GM12878 (cell line): ENCODE measurements around the gene ZNF790. TPM values are rescaled to one million over a fixed set of nuclear protein-coding genes. Genes with fewer than 3 reads are reported as not detected.
A peak's percentile ranks its signal among the peaks of the same experiment; 100 is the strongest.

Experiments used
- CEBPZ ChIP-seq: fragments of 150-350 bp; IDR thresholded peaks from 2 replicates; pipeline ENCODE4 v1.6.1; 2016; ENCODE audit warnings: low read depth, low read length
- EP300 ChIP-seq, 2 experiments: fragments of 150-350 bp in 1 of 2; IDR thresholded peaks; 2 replicates each; pipeline ENCODE4 v1.6.1; 2011 to 2012; ENCODE audit warnings: low read depth in 2 of 2, low read length in 2 of 2, borderline replicate concordance in 1 of 2, improper control_type of control experiment in 1 of 2, inconsistent platforms in 1 of 2; ENCODE audit not compliant: control insufficient read depth in 1 of 2
- EZH2 ChIP-seq: IDR thresholded peaks from 2 replicates; pipeline ENCODE4 v1.6.1; 2012; ENCODE audit warnings: low read depth, mild to moderate bottlenecking, control low read depth, inconsistent platforms, low read length, borderline replicate concordance; ENCODE audit not compliant: control insufficient read depth
- GABPA ChIP-seq: IDR thresholded peaks from 2 replicates; pipeline ENCODE4 v1.6.1; 2014; ENCODE audit warnings: antibody characterized with exemption, low read depth, mild to moderate bottlenecking, inconsistent platforms
- IRF4 ChIP-seq: IDR thresholded peaks from 2 replicates; pipeline ENCODE4 v1.6.1; 2011; ENCODE audit warnings: low read depth, low read length
- KDM1A ChIP-seq: fragments of 200-600 bp; sonication (generic); IDR thresholded peaks from 2 replicates; pipeline ENCODE4 v1.6.1; 2016; ENCODE audit warnings: borderline replicate concordance
- MTA2 ChIP-seq: fragments of 450-650 bp; IDR thresholded peaks from 2 replicates; pipeline ENCODE4 v1.6.1; 2016; ENCODE audit warnings: low read depth, mild to moderate bottlenecking, moderate library complexity
- MTA3 ChIP-seq: IDR thresholded peaks from 2 replicates; pipeline ENCODE4 v1.6.1; 2012; ENCODE audit warnings: low read length, inconsistent platforms, borderline replicate concordance
- NR2F1 ChIP-seq: fragments of 450-650 bp; conservative IDR thresholded peaks from 2 replicates; pipeline ENCODE4 v1.6.1; 2017; ENCODE audit warnings: mild to moderate bottlenecking
- SMARCA5 ChIP-seq: fragments of 450-650 bp; IDR thresholded peaks from 2 replicates; pipeline ENCODE4 v1.6.1; 2017; ENCODE audit warnings: mild to moderate bottlenecking
- TAF1 ChIP-seq: IDR thresholded peaks from 2 replicates; pipeline ENCODE4 v1.6.1; 2011; ENCODE audit warnings: mild to moderate bottlenecking, low read depth, low read length, borderline replicate concordance
- TCF3 ChIP-seq: IDR thresholded peaks from 2 replicates; pipeline ENCODE4 v1.6.1; 2012; ENCODE audit warnings: low read depth, mild to moderate bottlenecking, low read length, borderline replicate concordance; ENCODE audit not compliant: insufficient read depth
- USF2 ChIP-seq: IDR thresholded peaks from 2 replicates; pipeline ENCODE4 v1.6.1; 2011; ENCODE audit warnings: low read depth, low read length, improper control_type of control experiment, borderline replicate concordance
- ZBED1 ChIP-seq: IDR thresholded peaks from 2 replicates; pipeline ENCODE4 v1.6.1; 2016; ENCODE audit warnings: borderline replicate concordance
- ZBTB11 ChIP-seq: fragments of 450-650 bp; formaldehyde crosslinking; IDR thresholded peaks from 2 replicates; pipeline ENCODE4 v1.5.0; 2022; ENCODE audit warnings: mild to moderate bottlenecking, missing genetic modification characterization
- ZNF24 ChIP-seq: fragments of 450-650 bp; IDR thresholded peaks from 2 replicates; pipeline ENCODE4 v1.6.1; 2017; ENCODE audit warnings: antibody characterized with exemption, mild to moderate bottlenecking
- polyA plus RNA-seq, 11 experiments: library from polyadenylated mRNA; depleted of rRNA in 4 of 11; unstranded in 6 of 11; stranded (reverse) in 5 of 11; fragments of >200 nt; fragmentation: Nextera tagmentation in 4 of 11; fragmentation: Illumina TruSeq in 1 of 11; extraction: Ambion mirVana in 4 of 11; extraction: Trizol in 1 of 11; gene quantifications; 1 replicate in 1 of 11; 2 replicates in 10 of 11; pipeline versions ENCODE4 v1.2.1 to v1.2.3, GENCODE V29; 2011 to 2016; ENCODE audit warnings: inconsistent platforms in 2 of 11, missing spikeins in 2 of 11, low read depth in 1 of 11
- total RNA-seq, 4 experiments: library from RNA; depleted of rRNA in 3 of 4; stranded (reverse); fragments of >200 nt in 3 of 4; fragmentation: Illumina TruSeq in 1 of 4; extraction: Trizol in 1 of 4; gene quantifications; 2 replicates each; pipeline versions ENCODE4 v1.2.1 to v1.2.3, GENCODE V29; 2013 to 2021

The ZNF790 gene
- total and polyA plus RNA-seq, 10 of the 15 experiments (the other 5 are each of a cell fraction or from before 2014, with no cell fraction given) = 0.87 to 5.2 (median 2.9) TPM

- peak in 1 of 2 experiments; percentile 24; a peak in 1 of 4 replicates for TF ChIP-seq EP300 (IDR thresholded peaks at IDR 0.05; ENCODE audit: borderline replicate concordance in 1 of 2, control insufficient read depth in 1 of 2, low read depth in 2 of 2, low read length in 2 of 2)
- TF ChIP-seq TAF1 = no peak
- TF ChIP-seq GABPA = no peak
- TF ChIP-seq CEBPZ = no peak
- no peak for TF ChIP-seq USF2
- peak; percentile 81; the same call in 1 of the 2 replicates for TF ChIP-seq ZNF24
- peak; percentile 93 for TF ChIP-seq MTA2
- no peak for TF ChIP-seq SMARCA5
- no peak for TF ChIP-seq MTA3
- TF ChIP-seq EZH2 = no peak
- TF ChIP-seq KDM1A = no peak
- no peak for TF ChIP-seq ZBED1
- TF ChIP-seq IRF4 = no peak
- no peak for TF ChIP-seq TCF3
- no peak for TF ChIP-seq ZBTB11 (CRISPR knock-in tag)
- TF ChIP-seq NR2F1 = 0 out of 2 replicates have a peak, but pooled peaks have one; percentile 14
These were observed 9.8 kb upstream of the ZNF790 start (continued) for GRCh38 chr19:36847968-36848367.
